ENCODE data around the gene GPSM1. TPM values are rescaled to one million over a fixed set of nuclear protein-coding genes. Genes with fewer than 3 reads are reported as not detected.

The GPSM1 gene
- total and polyA plus RNA-seq, 9 of the 15 experiments (the other 6 are each of a cell fraction or from before 2014, with no cell fraction given), result 0.04 to 14.2 (median 3.1) TPM

- TF ChIP-seq CHD4 (IDR thresholded peaks at IDR 0.05; ENCODE audit: insufficient read depth, insufficient replicate concordance, low read depth, low read length, poor library complexity, severe bottlenecking), result no peak
- TF ChIP-seq ZNF324 (CRISPR knock-in tag; IDR thresholded peaks at IDR 0.05), result no peak
- TF ChIP-seq RBM39 (optimal IDR thresholded peaks at IDR 0.05; ENCODE audit: low read depth, low read length), result no peak
- no peak for TF ChIP-seq ZKSCAN3 (CRISPR knock-in tag; IDR thresholded peaks at IDR 0.05)
- no peak for TF ChIP-seq ATF3 (IDR thresholded peaks at IDR 0.05)
- peak; percentile 71; the same call in 1 of the 2 replicates for TF ChIP-seq ATF3 (CRISPR knock-in tag; conservative IDR thresholded peaks at IDR 0.05)
- no peak for TF ChIP-seq BRD4 (IDR thresholded peaks at IDR 0.05)
- peak in 1 of 2 experiments; percentile 56; a peak in 1 of 4 replicates for TF ChIP-seq KDM4B (IDR thresholded peaks at IDR 0.05; ENCODE audit: borderline replicate concordance in 2 of 2, low read depth in 1 of 2)
- no peak for TF ChIP-seq CC2D1A (IDR thresholded peaks at IDR 0.05)
- 0 out of 2 replicates have a peak, but pooled peaks have one; percentile 39 for TF ChIP-seq ZNF134 (CRISPR knock-in tag; conservative IDR thresholded peaks at IDR 0.05)
- TF ChIP-seq POLR3A (IDR thresholded peaks at IDR 0.05; ENCODE audit: borderline replicate concordance, extremely low read depth, insufficient read depth, insufficient read length), result no peak
- TF ChIP-seq EZH2 (IDR thresholded peaks at IDR 0.05; ENCODE audit: borderline replicate concordance, low read depth, low read length), result no peak
- no peak for TF ChIP-seq MAFK (IDR thresholded peaks at IDR 0.05; ENCODE audit: low read length)
- TF ChIP-seq KLF16 (IDR thresholded peaks at IDR 0.05), result no peak; the same call in 1 of the 2 replicates
- peak; percentile 97 for TF ChIP-seq CCNT2 (IDR thresholded peaks at IDR 0.05; ENCODE audit: borderline replicate concordance, extremely low read depth, insufficient read length, low read depth, low read length)
- no peak for TF ChIP-seq PTBP1 (IDR thresholded peaks at IDR 0.05; ENCODE audit: low read depth, low read length)
- TF ChIP-seq RCOR1 (IDR thresholded peaks at IDR 0.05; ENCODE audit: borderline replicate concordance in 1 of 2, low read depth in 2 of 2, low read length in 2 of 2), result peak in 1 of 2 experiments; percentile 60; a peak in 1 of 4 replicates
- TF ChIP-seq DACH1 (IDR thresholded peaks at IDR 0.05; ENCODE audit: partially characterized antibody), result no peak
- no peak for TF ChIP-seq RBM22 (IDR thresholded peaks at IDR 0.05; ENCODE audit: low read depth, low read length, poor library complexity, severe bottlenecking)
- no peak for TF ChIP-seq TEAD2 (tag; IDR thresholded peaks at IDR 0.05)
- TF ChIP-seq CREB3 (tag; conservative IDR thresholded peaks at IDR 0.05; ENCODE audit: low read depth), result no peak
- peak; percentile 55 for TF ChIP-seq NEUROD1 (IDR thresholded peaks at IDR 0.05; ENCODE audit: borderline replicate concordance, low read depth, low read length, partially characterized antibody)
- no peak for TF ChIP-seq MBD1 (CRISPR knock-in tag; IDR thresholded peaks at IDR 0.05)
- TF ChIP-seq PML (IDR thresholded peaks at IDR 0.05; ENCODE audit: low read length), result no peak
- TF ChIP-seq CXXC5 (CRISPR knock-in tag; IDR thresholded peaks at IDR 0.05), result peak; percentile 99
- TF ChIP-seq L3MBTL2 (IDR thresholded peaks at IDR 0.05), result peak; percentile 100
Observed at GRCh38 chr9:136363106-136363948, 36.0 kb downstream of the GPSM1 start, which contains the start of gene DNLZ (continued).

All from K562 (cell line).